SK-N-SH (cell line): ENCODE data around the gene CCT6A. TPM values are rescaled to one million over a fixed set of nuclear protein-coding genes. Genes with fewer than 3 reads are reported as not detected.
A peak's percentile ranks its signal among the peaks of the same experiment; 100 is the strongest.

Experiments
- CTCF ChIA-PET: fragments of 300-600, 350-600 bp; formaldehyde crosslinking; extraction: SDS; loops from one replicate; lab custom pipeline; 2021; lab: Yijun Ruan, JAX
- POLR2A ChIA-PET: fragments of 350-600 bp; sonication (Branson Sonifier 250); formaldehyde crosslinking; extraction: SDS; loops from one replicate; lab custom pipeline; 2020; ENCODE audit warnings: antibody characterized with exemption, inconsistent platforms; lab: Yijun Ruan, JAX
- DNase-seq: peaks from one replicate; pipeline ENCODE4 v3.0.0; 2012
- H2AFZ ChIP-seq: fragments of 200-600 bp; sonication (generic); 2 replicates; pipeline ENCODE4 v1.8.1; 2016; ENCODE audit warnings: antibody characterized with exemption, mild to moderate bottlenecking, low read depth
- H3F3A ChIP-seq: fragments of 200-600 bp; sonication (generic); replicated peaks from 2 replicates; pipeline ENCODE3; 2016; ENCODE audit warnings: antibody characterized with exemption, mild to moderate bottlenecking; ENCODE audit not compliant: insufficient read depth
- H3K27ac ChIP-seq, 2 experiments: fragments of 200-500 bp in 1 of 2; fragments of 200-600 bp in 1 of 2; sonication (Bioruptor generic) in 1 of 2; sonication (generic), shearing (Covaris generic) in 1 of 2; 2 replicates each; pipeline versions ENCODE4 v1.5.1 to v1.6.1; 2014 to 2016; ENCODE audit warnings: low read depth in 2 of 2, inconsistent platforms in 1 of 2, low read length in 1 of 2, mild to moderate bottlenecking in 1 of 2, mixed read lengths in 1 of 2
- H3K27me3 ChIP-seq: fragments of 200-600 bp; sonication (generic), shearing (Covaris generic); 2 replicates; pipeline ENCODE4 v1.6.1; 2016; ENCODE audit warnings: mixed run types; ENCODE audit not compliant: insufficient read depth
- H3K36me3 ChIP-seq, 2 experiments: fragments of 200-500 bp in 1 of 2; fragments of 200-600 bp in 1 of 2; sonication (Bioruptor generic) in 1 of 2; sonication (generic) in 1 of 2; replicated peaks in 1 of 2; 2 replicates each; pipeline versions ENCODE3 to v1.5.1; 2014 to 2016; ENCODE audit warnings: low read length in 1 of 2, mild to moderate bottlenecking in 1 of 2; ENCODE audit not compliant: insufficient read depth in 2 of 2, control insufficient read depth in 1 of 2
- H3K4me1 ChIP-seq, 2 experiments: fragments of 200-500 bp in 1 of 2; fragments of 200-600 bp in 1 of 2; sonication (Bioruptor generic) in 1 of 2; sonication (generic), shearing (Covaris generic) in 1 of 2; 2 replicates each; pipeline versions ENCODE4 v1.5.1 to v1.6.1; 2014 to 2016; ENCODE audit warnings: low read depth in 1 of 2, low read length in 1 of 2, mixed run types in 1 of 2; ENCODE audit not compliant: insufficient read depth in 2 of 2, control insufficient read depth in 1 of 2
- H3K4me2 ChIP-seq: fragments of 200-600 bp; sonication (generic), shearing (Covaris generic); 2 replicates; pipeline ENCODE4 v1.6.1; 2017; ENCODE audit warnings: mixed run types
- H3K4me3 ChIP-seq, 2 experiments: fragments of 200-500 bp in 1 of 2; fragments of 200-600 bp in 1 of 2; sonication (Bioruptor generic) in 1 of 2; sonication (generic), shearing (Covaris generic) in 1 of 2; 2 replicates each; pipeline versions ENCODE4 v1.5.1 to v1.8.1; 2014 to 2016; ENCODE audit warnings: low read depth in 2 of 2, inconsistent platforms in 1 of 2, low read length in 1 of 2, mild to moderate bottlenecking in 1 of 2, mixed read lengths in 1 of 2, moderate library complexity in 1 of 2
- H3K79me2 ChIP-seq: fragments of 200-600 bp; sonication (generic); 2 replicates; pipeline ENCODE4 v1.8.1; 2017; ENCODE audit warnings: mild to moderate bottlenecking; ENCODE audit not compliant: insufficient read depth
- H3K9ac ChIP-seq: fragments of 200-600 bp; sonication (generic); 2 replicates; pipeline ENCODE4 v1.6.1; 2017; ENCODE audit warnings: mixed run types
- H3K9me2 ChIP-seq: fragments of 200-600 bp; sonication (generic); 2 replicates; pipeline ENCODE4 v1.6.1; 2017; ENCODE audit warnings: mixed run types
- H3K9me3 ChIP-seq: fragments of 200-600 bp; sonication (generic); 2 replicates; pipeline ENCODE4 v1.6.1; 2017; ENCODE audit warnings: mixed run types, mild to moderate bottlenecking, moderate library complexity
- H4K20me1 ChIP-seq: fragments of 200-600 bp; sonication (generic); 2 replicates; pipeline ENCODE4 v1.6.1; 2017; ENCODE audit warnings: mild to moderate bottlenecking, mixed run types; ENCODE audit not compliant: insufficient read depth
- CHD2 ChIP-seq: fragments of 150-350 bp; IDR thresholded peaks from 2 replicates; pipeline ENCODE4 v1.6.1; 2018; ENCODE audit warnings: low read length; ENCODE audit not compliant: partially characterized antibody
- CTCF ChIP-seq: fragments of 200-600 bp; sonication (generic); IDR thresholded peaks from 2 replicates; pipeline ENCODE4 v1.6.1; 2017; ENCODE audit warnings: antibody characterized with exemption, mild to moderate bottlenecking, moderate library complexity
- ELF1 ChIP-seq: IDR thresholded peaks from 2 replicates; pipeline ENCODE4 v1.4.0; 2012
- EZH2phosphoT487 ChIP-seq: fragments of 200-600 bp; sonication (generic); IDR thresholded peaks from 2 replicates; pipeline ENCODE4 v1.6.1; 2017; ENCODE audit warnings: low read depth, mixed run types, mild to moderate bottlenecking, antibody characterized with exemption, moderate library complexity, borderline replicate concordance
- FOSL2 ChIP-seq: IDR thresholded peaks from 2 replicates; pipeline ENCODE4 v1.4.0; 2012; ENCODE audit warnings: low read depth, mild to moderate bottlenecking, moderate library complexity, borderline replicate concordance
- FOXM1 ChIP-seq: IDR thresholded peaks from 2 replicates; pipeline ENCODE4 v1.4.0; 2012; ENCODE audit warnings: low read depth, mild to moderate bottlenecking
- GATA2 ChIP-seq: sonication (generic); formaldehyde crosslinking; IDR thresholded peaks from 2 replicates; pipeline ENCODE4 v1.5.0; 2020; ENCODE audit warnings: mild to moderate bottlenecking, missing genetic modification reagents
- IRF3 ChIP-seq: fragments of 150-350 bp; IDR thresholded peaks from 2 replicates; pipeline ENCODE4 v1.6.1; 2016; ENCODE audit warnings: mild to moderate bottlenecking, low read depth, low read length
- MAX ChIP-seq: IDR thresholded peaks from 2 replicates; pipeline ENCODE4 v1.4.0; 2012; ENCODE audit warnings: low read depth
- MEF2A ChIP-seq: IDR thresholded peaks from 2 replicates; pipeline ENCODE4 v1.4.0; 2012; ENCODE audit warnings: low read depth, borderline replicate concordance
- NRF1 ChIP-seq: IDR thresholded peaks from 2 replicates; pipeline ENCODE4 v1.6.1; 2012; ENCODE audit warnings: low read depth, mild to moderate bottlenecking, low read length
- PBX3 ChIP-seq: IDR thresholded peaks from 2 replicates; pipeline ENCODE4; 2012
- POLR2AphosphoS5 ChIP-seq: IDR thresholded peaks from 2 replicates; pipeline ENCODE4 v1.6.1; 2012; ENCODE audit warnings: low read depth, low read length
- RAD21 ChIP-seq: IDR thresholded peaks from 2 replicates; pipeline ENCODE4 v1.6.1; 2012; ENCODE audit warnings: mild to moderate bottlenecking, low read length
- RFX5 ChIP-seq: IDR thresholded peaks from 2 replicates; pipeline ENCODE4 v1.6.1; 2012; ENCODE audit warnings: mild to moderate bottlenecking, improper control_type of control experiment, low read length
- RXRA ChIP-seq: IDR thresholded peaks from 2 replicates; pipeline ENCODE4 v1.4.0; 2012; ENCODE audit warnings: low read depth, mild to moderate bottlenecking, borderline replicate concordance
- TAF1 ChIP-seq: IDR thresholded peaks from 2 replicates; pipeline ENCODE4 v1.6.1; 2012; ENCODE audit warnings: low read depth, mild to moderate bottlenecking, low read length, moderate library complexity, borderline replicate concordance
- TCF12 ChIP-seq: IDR thresholded peaks from 2 replicates; pipeline ENCODE4 v1.4.0; 2012
- TEAD4 ChIP-seq: IDR thresholded peaks from 2 replicates; pipeline ENCODE4 v1.4.0; 2012; ENCODE audit warnings: mild to moderate bottlenecking, borderline replicate concordance; ENCODE audit not compliant: insufficient read depth
- USF1 ChIP-seq: IDR thresholded peaks from 2 replicates; pipeline ENCODE4 v1.4.0; 2012; ENCODE audit warnings: low read depth, borderline replicate concordance
- USF2 ChIP-seq: fragments of 150-350 bp; IDR thresholded peaks from 2 replicates; pipeline ENCODE4 v1.6.1; 2017; ENCODE audit warnings: antibody characterized with exemption, low read length, low read depth, borderline replicate concordance
- YY1 ChIP-seq: IDR thresholded peaks from 2 replicates; pipeline ENCODE4 v1.4.0; 2012; ENCODE audit warnings: low read depth, mild to moderate bottlenecking
- ZBTB33 ChIP-seq: IDR thresholded peaks from 2 replicates; pipeline ENCODE4 v1.4.0; 2012; ENCODE audit warnings: low read depth, borderline replicate concordance
- WGBS: methylation state at CpG from one replicate; pipeline ENCODE4 v1.1.6; 2017; ENCODE audit warnings: low lambda C conversion rate; 5-methylcytosine and 5-hydroxymethylcytosine counted together
- polyA plus RNA-seq, 3 experiments: library from polyadenylated mRNA; depleted of rRNA; stranded (reverse); fragments of >200 nt; gene quantifications; 2 replicates each; pipeline ENCODE4 v1.2.3, GENCODE V29; 2012

The CCT6A gene
- polyA plus RNA-seq, 1 of the 3 experiments (the other 2 are of a cell fraction) = 221 TPM

- no peaks in the 10 kb centered on the region for H3K9me3 ChIP-seq
- peaks cover 11 to 17% of the 10 kb centered on the region in 2 experiments; a peak in 3 of 4 replicates for H3K4me1 ChIP-seq
- H3K4me2 ChIP-seq = no peak overlapping the region
- no peaks in the 10 kb centered on the region for H3K9me2 ChIP-seq
- WGBS = 24% methylated on average over 19 of the region's 19 CpGs
- POLR2A ChIA-PET = interaction anchor here (1.2 to 1.4 kb wide), 2 partner anchors 9 to 23 kb away, joined by 5 to 7 read pairs; partner anchors contain the start of genes CCT6A, PSPH and SUMF2
- H3K36me3 ChIP-seq = peaks cover 13 to 39% of the 10 kb centered on the region in 2 experiments
- no peaks in the 10 kb centered on the region for H3K27me3 ChIP-seq
- CTCF ChIA-PET = interaction anchor here (0.6 to 4.2 kb wide), 36 partner anchors 9 to 645 kb away, joined by 3 to 67 read pairs (median 5); partner anchors contain the start of genes CCT6A, CHCHD2, NIPSNAP2 and NUPR2
- H2AFZ ChIP-seq = no peak overlapping the region
- H3F3A ChIP-seq = peaks cover 10% of the 10 kb centered on the region
- H3K4me3 ChIP-seq = no peak overlapping the region; a peak in 1 of 4 replicates
- no peaks in the 10 kb centered on the region for H4K20me1 ChIP-seq
- H3K9ac ChIP-seq = no peak overlapping the region
- no peak overlapping the region for H3K27ac ChIP-seq
- peak; percentile 88 for DNase-seq
- no peaks in the 10 kb centered on the region for H3K79me2 ChIP-seq
- TF ChIP-seq GATA2 (CRISPR knock-in tag) (no peak), RXRA (no peak), POLR2AphosphoS5 (peak; percentile 17; the same call in 1 of the 2 replicates), PBX3 (no peak; the same call in 1 of the 2 replicates), MAX (peak; percentile 32; the same call in 1 of the 2 replicates), FOSL2 (no peak), CTCF (peak; percentile 99), TCF12 (no peak), TEAD4 (no peak), YY1 (no peak), RFX5 (no peak; the same call in 1 of the 2 replicates), ELF1 (peak; percentile 47; the same call in 1 of the 2 replicates), IRF3 (no peak), MEF2A (no peak), USF2 (no peak), CHD2 (no peak), EZH2phosphoT487 (no peak), USF1 (no peak), RAD21 (peak; percentile 99), NRF1 (no peak), ZBTB33 (no peak), TAF1 (no peak), FOXM1 (no peak)
Observed at GRCh38 chr7:56074371-56074791, 22.8 kb downstream of the CCT6A start.
